DLD1 (cell line): ENCODE measurements around the gene ADSS1.

Experiments
- in situ Hi-C: cut with HindIII; loops from 2 replicates; pipeline ENCODE4 v1.10.0; 2017; ENCODE audit warnings: low sequenced_read_pairs

The ADSS1 gene

DNA sequence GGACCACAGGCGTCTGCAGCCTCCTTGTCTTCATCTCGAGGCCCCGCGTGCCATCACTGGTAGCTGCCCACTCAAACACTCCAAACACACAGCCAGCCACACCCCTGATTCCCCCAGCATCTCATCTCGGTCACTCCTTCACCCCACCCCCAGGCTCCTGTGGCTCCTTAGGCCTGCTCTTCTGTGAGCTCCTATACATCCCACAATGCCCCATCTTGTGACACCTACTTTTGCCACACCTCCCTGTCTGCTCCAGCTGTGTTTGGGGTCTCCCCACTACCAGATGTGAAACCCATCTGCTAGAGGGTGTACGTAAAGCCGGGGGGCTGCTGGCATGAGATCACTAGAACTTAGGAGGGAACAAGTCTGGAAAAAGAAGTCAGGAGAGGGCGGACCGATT, 67.4 kb downstream of the ADSS1 start:
- in situ Hi-C loops: no loop called here

GRCh38 chr14:104792101-104792884, 68.3 kb downstream of the ADSS1 start:
- in situ Hi-C loops: no loop called here

DNA sequence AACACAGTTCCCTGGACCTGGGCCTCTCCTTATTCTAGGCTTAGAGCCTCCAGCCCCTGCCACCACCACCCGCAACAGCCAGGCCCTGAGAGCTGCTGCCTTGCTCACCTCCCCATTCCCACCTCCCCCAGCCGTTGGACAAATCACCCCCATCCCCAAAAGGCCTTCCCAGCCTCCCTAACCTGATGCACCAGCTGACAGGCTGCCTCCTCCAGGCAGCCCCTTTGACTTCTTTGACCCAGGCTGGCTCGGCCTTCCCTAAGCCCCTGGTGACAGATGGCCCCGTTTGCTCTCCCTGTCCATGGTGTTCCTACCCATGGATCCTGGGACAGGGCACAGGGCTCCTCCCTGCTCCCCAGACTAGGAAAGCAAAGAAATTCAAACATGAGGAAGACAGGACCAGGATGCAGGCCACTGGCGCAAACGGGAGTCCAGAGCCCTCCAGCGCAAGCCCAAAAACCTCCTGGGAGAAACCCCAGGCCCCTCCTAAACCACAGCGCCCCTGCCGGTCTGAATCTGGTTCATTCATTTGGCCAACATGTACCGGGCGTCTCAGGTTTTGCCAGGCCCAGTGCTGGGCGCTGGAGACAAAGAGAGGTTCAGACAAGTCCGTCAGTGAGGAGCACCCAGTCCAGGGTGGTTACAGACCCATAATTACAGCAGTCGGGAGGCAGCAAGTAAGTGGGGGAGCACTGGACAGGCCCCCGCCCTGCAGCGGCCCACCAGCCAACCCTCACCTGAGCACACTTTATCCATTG, 69.1 kb downstream of the ADSS1 start:
- in situ Hi-C loops: no loop called here

GRCh38 chr14:104793703-104793959, 69.6 kb downstream of the ADSS1 start:
- in situ Hi-C loops: no loop called here

- in situ Hi-C loops: no loop called here
These were observed 70.1 kb downstream of the ADSS1 start for GRCh38 chr14:104794099-104794498.

DNA sequence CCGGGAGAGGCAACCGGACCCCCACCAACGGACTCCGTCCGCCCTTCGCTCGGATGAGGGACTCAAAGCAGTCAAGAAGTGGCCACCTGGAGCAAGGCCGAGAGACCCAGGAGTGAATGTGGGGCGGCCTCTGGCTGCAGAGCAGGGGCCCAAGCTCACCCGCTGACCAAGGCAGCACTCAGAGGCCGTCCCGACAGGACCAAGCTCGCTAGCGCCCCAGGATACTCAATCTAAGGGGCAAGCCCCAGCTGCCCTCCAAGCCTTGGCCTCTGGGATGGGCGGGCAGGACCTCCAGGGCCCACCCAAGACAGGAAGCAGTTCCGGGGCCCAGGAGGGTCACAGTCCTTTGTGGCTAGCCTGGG, 70.6 kb downstream of the ADSS1 start:
- in situ Hi-C loops: no loop called here

- in situ Hi-C loops: no loop called here
These were observed 71.2 kb downstream of the ADSS1 start, which contains the start of gene AKT1 for GRCh38 chr14:104794993-104795780. AKT1 (minus strand) TSS chr14:104795748; CDS start chr14:104792643, 3,105 bp downstream.

DNA sequence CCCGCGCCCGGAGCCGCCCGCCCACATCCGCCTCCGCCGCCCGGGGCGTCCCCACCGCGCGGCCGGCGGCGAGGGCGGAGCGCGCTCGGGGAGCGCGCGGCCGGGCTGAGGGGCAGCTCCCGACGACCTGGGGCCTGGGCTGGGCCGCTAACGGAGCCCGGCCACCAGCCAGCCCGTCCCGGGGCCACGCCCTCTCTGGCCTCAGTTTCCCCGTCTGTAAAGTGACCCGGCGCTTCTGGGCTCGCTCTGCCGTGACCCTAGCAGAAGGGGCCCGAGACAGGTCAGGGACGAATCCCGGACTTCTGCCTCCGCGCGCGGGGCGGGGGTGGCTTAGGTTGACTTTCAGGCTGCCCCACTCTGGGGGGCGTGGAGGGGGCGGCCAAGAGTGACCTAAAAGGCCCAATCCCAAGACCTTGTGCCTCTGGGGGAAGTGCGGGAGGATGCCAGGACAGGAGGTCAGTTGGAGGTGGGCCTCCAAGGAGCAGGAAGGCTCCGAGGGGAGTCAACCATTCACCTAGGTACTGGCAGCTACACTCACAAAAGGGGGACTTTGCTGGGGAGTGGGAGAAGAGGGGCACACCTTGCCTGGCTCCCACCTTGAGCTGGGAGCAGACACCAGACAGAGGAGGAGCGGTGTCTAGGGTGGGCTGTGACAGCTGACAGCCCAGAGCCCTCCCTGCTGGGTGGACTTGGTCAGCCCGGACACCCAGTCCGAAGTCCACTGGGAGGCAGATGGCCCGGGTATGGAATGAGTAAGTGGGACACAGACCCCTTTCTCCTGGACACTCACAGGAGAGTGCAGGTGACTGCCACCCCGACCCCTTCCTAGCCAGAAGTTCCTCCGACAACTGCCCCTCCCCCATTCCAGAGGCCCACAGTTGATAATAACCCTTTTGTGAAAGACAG, 72.0 kb downstream of the ADSS1 start:
- in situ Hi-C loops: no loop called here

- in situ Hi-C loops: no loop called here
These were observed 72.7 kb downstream of the ADSS1 start for GRCh38 chr14:104796687-104797081.
